ENCODE results near the gene TIMM29.
"Not testable (repeated sequence)": the region's sequence is repeated elsewhere in the genome, so short reads cannot be mapped to it uniquely, and the experiment has no call there.

The TIMM29 gene

DNA sequence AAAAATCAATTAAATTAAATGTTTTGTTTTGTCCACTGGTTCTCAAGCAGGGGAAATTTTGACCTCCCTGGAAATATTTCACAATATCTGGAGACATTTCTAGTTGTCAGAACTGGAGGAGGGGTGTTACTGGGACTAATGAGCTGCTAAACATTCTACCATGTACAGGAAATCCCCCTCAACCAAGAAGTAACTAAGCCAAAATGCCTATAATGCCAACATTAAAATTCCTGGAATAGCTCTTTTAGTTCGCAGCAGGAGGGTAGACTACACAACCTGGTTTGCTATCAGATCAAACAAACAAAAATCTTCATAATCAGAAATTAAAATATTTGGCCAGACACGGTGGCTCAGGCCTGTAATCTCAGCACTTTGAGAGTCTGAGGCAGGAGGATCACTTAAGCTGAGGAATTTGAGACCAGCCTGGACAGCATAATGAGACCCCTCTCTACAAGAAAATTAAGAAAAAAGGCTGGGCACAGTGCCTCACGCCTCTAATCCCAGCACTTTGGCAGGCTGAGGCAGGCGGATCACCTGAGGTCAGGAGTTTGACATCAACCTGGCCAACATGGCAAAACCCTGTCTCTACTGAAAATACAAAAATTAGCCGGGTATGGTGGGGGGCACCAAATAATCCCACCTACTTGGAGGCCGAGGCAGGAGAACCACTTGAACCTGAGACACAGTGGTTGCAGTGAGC is 18.5 kb downstream of the TIMM29 start:
- DNase-seq = no peak

DNA sequence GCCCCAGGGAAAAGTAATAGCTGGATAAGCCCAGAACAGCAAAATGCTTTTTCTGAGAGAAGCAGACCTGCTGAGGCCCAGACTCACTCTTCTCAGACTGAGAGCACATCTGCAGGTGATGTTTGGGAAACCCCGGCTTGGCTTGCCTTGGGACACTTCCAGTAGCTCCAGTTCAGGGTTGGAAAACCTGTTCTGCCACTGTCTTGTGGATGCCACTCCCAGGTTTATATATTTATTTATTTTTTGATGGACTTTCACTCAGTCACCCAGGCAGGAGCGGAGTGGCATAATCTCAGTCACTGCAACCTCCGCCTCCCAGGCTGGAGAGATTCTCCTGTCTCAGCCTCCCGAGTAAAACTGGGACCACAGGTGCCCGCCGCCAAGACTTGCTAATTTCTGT is 24.2 kb downstream of the TIMM29 start:
- no peak for DNase-seq

- DNase-seq = not testable (repeated sequence)
Observed at GRCh38 chr19:10959277-10959968, 30.8 kb downstream of the TIMM29 start.

DNA sequence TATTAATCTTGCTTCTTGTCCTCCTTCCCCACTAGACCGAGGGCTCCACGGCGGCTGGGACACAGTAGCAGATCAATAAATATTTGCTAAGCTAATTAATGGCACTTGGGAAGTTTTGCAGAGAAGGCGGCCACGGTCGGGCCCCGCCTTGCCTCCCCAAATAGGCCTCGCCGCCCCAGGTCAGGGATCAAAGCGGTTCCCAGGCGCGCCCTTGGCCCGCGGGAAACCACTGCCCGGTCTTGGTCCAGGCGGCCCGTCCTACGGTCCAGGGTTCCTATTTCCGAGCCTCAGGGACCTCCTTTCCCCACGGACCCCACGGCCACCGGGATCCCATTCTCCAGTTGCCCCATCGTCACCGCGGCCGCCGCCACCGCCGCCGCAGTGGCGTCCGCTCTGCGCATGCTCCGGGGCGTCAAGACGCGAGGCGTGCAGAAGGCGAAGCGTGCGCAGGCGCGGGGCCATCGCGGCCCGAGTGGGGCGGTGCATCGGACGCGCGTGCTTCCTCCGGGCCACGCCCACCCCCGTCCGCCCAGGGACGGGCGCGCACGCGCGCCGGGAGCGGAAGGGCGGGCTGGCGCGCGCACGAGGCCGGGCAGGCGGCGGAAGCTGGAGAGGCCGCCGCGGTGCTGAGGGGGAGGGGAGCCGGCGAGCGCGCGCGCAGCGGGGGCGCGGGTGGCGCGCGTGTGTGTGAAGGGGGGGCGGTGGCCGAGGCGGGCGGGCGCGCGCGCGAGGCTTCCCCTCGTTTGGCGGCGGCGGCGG is 31.9 kb downstream of the TIMM29 start, which contains the start of gene SMARCA4:
TSS of gene SMARCA4 (plus strand) at position 717 of the 759 bp plus-strand sequence. CDS start 23,122 bp downstream, outside the sequence.
- DNase-seq = peak; percentile 90 to 98

GRCh38 chr19:10961073-10961860 is 32.7 kb downstream of the TIMM29 start:
- peak in 1 of 2 experiments; percentile 72 for DNase-seq

DNA sequence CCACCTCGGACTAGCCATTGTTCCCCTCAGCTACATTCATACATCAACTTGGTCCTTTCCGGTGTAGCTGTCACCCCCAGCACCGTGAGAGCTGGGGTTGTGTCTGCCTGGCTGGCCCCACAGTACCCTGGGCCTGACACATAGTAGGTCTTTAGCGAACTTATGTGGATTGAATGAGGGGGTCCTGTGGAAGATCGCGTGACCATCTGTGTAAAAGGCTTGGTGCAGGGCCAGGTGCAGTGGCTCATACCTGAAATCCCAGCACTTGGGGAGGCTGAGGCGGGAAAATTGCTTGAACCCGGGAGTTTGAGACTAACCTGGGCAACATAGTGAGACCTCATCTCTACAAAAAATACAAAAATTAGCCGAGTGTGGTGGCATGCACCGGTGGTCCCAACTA is 34.3 kb downstream of the TIMM29 start:
- no peak for DNase-seq

GRCh38 chr19:10963865-10964264 is 35.3 kb downstream of the TIMM29 start:
- DNase-seq = no peak

DNA sequence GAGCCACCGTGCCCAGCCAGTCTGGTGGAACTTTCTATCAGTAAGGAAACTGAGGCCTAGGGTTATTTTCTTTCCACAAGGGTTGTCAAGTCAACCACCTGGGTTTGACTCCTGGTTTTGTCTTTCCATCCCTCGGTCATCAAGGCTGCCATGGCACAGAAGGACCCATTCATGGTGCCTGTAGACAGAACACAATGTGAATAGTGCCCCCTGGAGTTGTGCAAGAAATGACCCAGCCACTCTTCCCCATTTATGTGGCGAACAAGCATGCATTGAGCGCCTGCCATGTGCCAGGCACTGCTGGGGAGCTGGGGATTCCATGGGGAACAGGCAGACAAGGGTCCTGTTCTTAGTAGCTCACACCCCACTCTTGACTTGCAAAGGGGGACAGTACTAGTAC is 36.3 kb downstream of the TIMM29 start:
- no peak for DNase-seq

- no peak for DNase-seq
Observed at GRCh38 chr19:10965398-10965797, 36.8 kb downstream of the TIMM29 start.

DNA sequence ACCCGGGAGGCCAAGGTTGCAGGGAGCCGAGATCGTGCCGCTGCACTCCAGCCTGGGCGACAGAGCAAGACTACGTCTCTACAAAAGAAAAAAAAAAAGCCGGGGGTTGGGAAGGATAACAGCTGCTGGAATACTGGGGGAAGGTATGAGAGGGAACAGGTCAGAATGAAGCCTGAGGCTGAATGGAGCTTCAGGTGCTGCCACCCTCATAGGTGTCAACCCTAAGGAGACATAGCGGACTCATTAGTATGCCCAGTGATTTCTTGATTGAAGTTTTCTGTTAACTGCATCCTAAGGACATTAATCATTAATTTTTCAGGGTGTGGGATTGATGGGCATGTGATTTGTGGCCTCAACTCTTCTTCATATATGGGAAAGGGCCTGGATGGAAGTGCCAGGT is 38.2 kb downstream of the TIMM29 start:
- no peak for DNase-seq

- no peak for DNase-seq
Observed at GRCh38 chr19:10968527-10969135, 40.0 kb downstream of the TIMM29 start.

GRCh38 chr19:10971107-10971726 is 42.6 kb downstream of the TIMM29 start:
- DNase-seq = no peak

DNA sequence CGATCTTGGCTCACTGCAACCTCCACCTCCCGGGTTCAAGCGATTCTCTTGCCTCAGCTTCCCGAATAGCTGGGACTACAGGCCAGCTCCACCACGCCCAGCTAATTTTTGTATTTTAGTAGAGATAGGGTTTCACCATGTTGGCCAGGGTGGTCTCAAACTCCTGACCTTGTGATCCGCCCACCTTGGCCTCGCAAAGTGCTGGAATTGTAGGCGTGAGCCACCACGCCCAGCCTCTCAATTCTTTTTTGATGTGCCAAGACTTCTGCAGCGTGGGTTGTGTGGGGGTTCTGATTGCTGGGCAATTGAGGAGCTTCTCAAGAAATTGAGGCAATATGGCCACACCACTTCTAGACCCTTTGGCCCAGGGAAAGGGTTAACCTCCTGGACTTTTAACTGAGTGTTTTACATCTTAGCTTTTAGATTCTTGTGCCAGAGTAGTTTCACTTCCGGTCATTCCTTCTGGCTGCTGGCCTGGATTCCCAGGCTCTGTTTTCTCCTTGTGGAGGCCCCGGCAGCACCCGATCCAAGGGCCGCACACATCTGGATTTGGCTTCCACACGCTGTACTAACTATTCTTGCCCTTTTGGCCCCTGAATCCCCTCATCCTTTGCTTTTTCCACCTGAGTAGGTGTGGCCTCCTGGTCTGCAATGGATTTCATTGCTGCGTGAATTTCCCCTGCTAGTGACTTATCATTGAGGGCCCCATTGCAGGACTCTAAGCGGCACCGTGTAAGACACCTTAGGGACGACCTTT is 46.9 kb downstream of the TIMM29 start:
- DNase-seq = no peak

GRCh38 chr19:10976131-10976892 is 47.7 kb downstream of the TIMM29 start:
- DNase-seq = no peak

DNA sequence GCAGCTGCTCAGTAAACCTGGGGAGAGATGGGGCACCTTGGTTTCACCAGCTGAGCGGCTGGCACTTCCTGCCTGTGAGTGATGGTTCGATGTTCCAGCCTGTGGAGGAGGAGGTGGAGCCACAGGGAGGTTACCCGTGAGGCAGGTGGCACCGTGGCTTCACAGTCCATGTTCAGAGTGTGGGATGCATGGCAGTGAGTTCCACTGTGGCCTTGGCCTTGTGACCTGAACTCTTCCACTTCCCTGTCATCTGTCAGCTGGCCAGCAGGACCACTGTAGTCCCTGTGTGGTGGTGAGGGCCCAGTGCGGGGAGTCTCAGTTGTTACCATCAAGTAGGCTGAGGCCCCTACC is 49.1 kb downstream of the TIMM29 start:
- no peak for DNase-seq
